Ectodermal cell (in vitro differentiated cells): ENCODE results near the gene RIMS4.

Source experiments
- H3K27ac ChIP-seq: 2 replicates; pipeline ENCODE4 v1.7.0; 2013; ENCODE audit warnings: mild to moderate bottlenecking, low read depth, low read length; ENCODE audit not compliant: insufficient read depth, poor library complexity, severe bottlenecking
- H3K27me3 ChIP-seq: 2 replicates; pipeline ENCODE4 v1.7.0; 2013; ENCODE audit warnings: mild to moderate bottlenecking, low read length; ENCODE audit not compliant: insufficient read depth, control insufficient read depth, poor library complexity, severe bottlenecking
- H3K36me3 ChIP-seq: one replicate; pipeline ENCODE4 v1.7.0; 2013; ENCODE audit warnings: low read length; ENCODE audit not compliant: control insufficient read depth, insufficient read depth
- H3K4me1 ChIP-seq: one replicate; pipeline ENCODE4 v1.7.0; 2013; ENCODE audit warnings: low read length; ENCODE audit not compliant: control insufficient read depth, insufficient read depth
- H3K4me3 ChIP-seq: 2 replicates; pipeline ENCODE4 v1.7.0; 2013; ENCODE audit warnings: low read depth, low read length, control low read depth; ENCODE audit not compliant: insufficient read depth
- H3K9me3 ChIP-seq: 2 replicates; pipeline ENCODE4 v1.7.0; 2013; ENCODE audit warnings: mild to moderate bottlenecking, low read length, moderate library complexity; ENCODE audit not compliant: control insufficient read depth
- WGBS, 2 experiments: methylation state at CpG; one replicate each; pipeline ENCODE4 v1.1.7; 2013; ENCODE audit warnings: missing lambda C conversion rate in 2 of 2; 5-methylcytosine and 5-hydroxymethylcytosine counted together

RIMS4 gene

GRCh38 chr20:44756956-44757355 is 53.4 kb downstream of the RIMS4 start:
- 93 to 97% methylated on average over 5 of the region's 5 CpGs for WGBS, 2 experiments
- H3K9me3 ChIP-seq: no peaks in the 10 kb centered on the region

GRCh38 chr20:44756011-44756688 is 54.2 kb downstream of the RIMS4 start:
- peaks cover 11% of the 10 kb centered on the region for H3K27me3 ChIP-seq
- H3K4me1 ChIP-seq: peaks cover 13% of the 10 kb centered on the region
- H3K36me3 ChIP-seq: no peaks in the 10 kb centered on the region
- H3K4me3 ChIP-seq: no peak overlapping the region
- no peak overlapping the region for H3K27ac ChIP-seq
- WGBS, 2 experiments: 93 to 95% methylated on average over 18 of the region's 18 CpGs
- no peaks in the 10 kb centered on the region for H3K9me3 ChIP-seq

More at GRCh38 chr20:44756956-44757355, 53.4 kb downstream of the RIMS4 start:
- Histone ChIP-seq H3K27me3 (peaks cover 11% of the 10 kb centered on the region), H3K4me3 (no peak overlapping the region), H3K36me3 (no peaks in the 10 kb centered on the region), H3K27ac (no peak overlapping the region), H3K4me1 (peaks cover 13% of the 10 kb centered on the region)

- H3K4me1 ChIP-seq: peaks cover 13% of the 10 kb centered on the region
- H3K27ac ChIP-seq: no peak overlapping the region
- no peaks in the 10 kb centered on the region for H3K36me3 ChIP-seq
- WGBS, 2 experiments: 81 to 83% methylated on average over 7 of the region's 7 CpGs
- H3K9me3 ChIP-seq: no peaks in the 10 kb centered on the region
- H3K27me3 ChIP-seq: peaks cover 2% of the 10 kb centered on the region
- H3K4me3 ChIP-seq: no peak overlapping the region
These were observed 55.8 kb downstream of the RIMS4 start for GRCh38 chr20:44754554-44754953.

- Histone ChIP-seq H3K27ac (no peak overlapping the region), H3K9me3 (no peaks in the 10 kb centered on the region), H3K27me3 (peaks cover 2% of the 10 kb centered on the region), H3K36me3 (no peaks in the 10 kb centered on the region), H3K4me1 (peaks cover 13% of the 10 kb centered on the region), H3K4me3 (no peak overlapping the region)
- 74 to 76% methylated on average over 17 of the region's 17 CpGs for WGBS, 2 experiments
These were observed 58.0 kb downstream of the RIMS4 start for GRCh38 chr20:44752099-44752931.

- Histone ChIP-seq H3K27me3 (peaks cover 22% of the 10 kb centered on the region), H3K36me3 (no peaks in the 10 kb centered on the region), H3K4me3 (no peak overlapping the region), H3K4me1 (peaks cover 18% of the 10 kb centered on the region), H3K9me3 (no peaks in the 10 kb centered on the region), H3K27ac (no peak overlapping the region)
- WGBS, 2 experiments: 91 to 93% methylated on average over 73 of the region's 73 CpGs
These were observed 60.1 kb downstream of the RIMS4 start for GRCh38 chr20:44750081-44750805.

- no peak overlapping the region for H3K27ac ChIP-seq
- 91 to 93% methylated on average over 3 of the region's 3 CpGs for WGBS, 2 experiments
- H3K9me3 ChIP-seq: no peaks in the 10 kb centered on the region
- H3K4me1 ChIP-seq: peaks cover 11% of the 10 kb centered on the region
- peaks cover 45% of the 10 kb centered on the region for H3K27me3 ChIP-seq
- no peak overlapping the region for H3K4me3 ChIP-seq
- no peaks in the 10 kb centered on the region for H3K36me3 ChIP-seq
These were observed 62.4 kb downstream of the RIMS4 start for GRCh38 chr20:44748005-44748370.

- H3K4me1 ChIP-seq: peaks cover 7% of the 10 kb centered on the region
- no peaks in the 10 kb centered on the region for H3K9me3 ChIP-seq
- 24 to 25% methylated on average over 5 of the region's 5 CpGs for WGBS, 2 experiments
- peaks cover 50% of the 10 kb centered on the region for H3K27me3 ChIP-seq
- H3K27ac ChIP-seq: no peak overlapping the region
- no peak overlapping the region for H3K4me3 ChIP-seq
- no peaks in the 10 kb centered on the region for H3K36me3 ChIP-seq
These were observed 63.0 kb downstream of the RIMS4 start for GRCh38 chr20:44747166-44748004.

GRCh38 chr20:44746367-44747165 is 63.8 kb downstream of the RIMS4 start:
- Histone ChIP-seq H3K4me3 (peak overlapping the region; percentile 46), H3K27me3 (peaks cover 58% of the 10 kb centered on the region), H3K27ac (no peak overlapping the region), H3K4me1 (peaks cover 6% of the 10 kb centered on the region), H3K36me3 (no peaks in the 10 kb centered on the region), H3K9me3 (no peaks in the 10 kb centered on the region)
- WGBS, 2 experiments: 48 to 52% methylated on average over 12 of the region's 12 CpGs
